ENCODE measurements around the gene LACRT. TPM values are rescaled to one million over a fixed set of nuclear protein-coding genes. Genes with fewer than 3 reads are reported as not detected.

LACRT gene
- total and polyA plus RNA-seq, 2 donors (not counting 3 experiments of a cell fraction or from before 2014, with no cell fraction given) = not detected

GRCh38 chr12:54662026-54662425 lies 27.3 kb upstream of the LACRT start:
- Histone ChIP-seq H3K27ac (ENCODE audit: insufficient read depth, low read depth, low read length) (no peak overlapping the region), H4K20me1 (replicated peaks; ENCODE audit: control insufficient read depth, extremely low read depth, insufficient read depth, low read length) (no peaks in the 10 kb centered on the region), H3K4me1 (ENCODE audit: control insufficient read depth, extremely low read depth, insufficient read depth, low read length) (no peaks in the 10 kb centered on the region), H3K9me1 (replicated peaks; ENCODE audit: control insufficient read depth, extremely low read depth, insufficient read depth, low read length) (no peaks in the 10 kb centered on the region), H3K36me3 (ENCODE audit: control insufficient read depth in 2 of 2, extremely low read depth in 1 of 2, insufficient read depth in 2 of 2, low read length in 2 of 2) (no peaks in the 10 kb centered on the region), H3K79me2 (ENCODE audit: control insufficient read depth, insufficient read depth, low read length) (no peaks in the 10 kb centered on the region), H3K27me3 (ENCODE audit: control insufficient read depth in 2 of 2, insufficient read depth in 2 of 2, low read length in 2 of 2) (no peaks in the 10 kb centered on the region), H2AFZ (ENCODE audit: low read depth, low read length) (no peak overlapping the region), H3K4me2 (ENCODE audit: insufficient read depth, low read length) (no peak overlapping the region), H3K9ac (replicated peaks; ENCODE audit: extremely low read depth, insufficient read depth, low read length) (no peak overlapping the region), H3K9me3 (replicated peaks; ENCODE audit: control insufficient read depth, insufficient read depth, low read length) (no peaks in the 10 kb centered on the region), H3K4me3 (replicated peaks in 1 of 3; ENCODE audit: insufficient read depth in 1 of 3, low read depth in 1 of 3, low read length in 3 of 3) (no peak overlapping the region)
- TF ChIP-seq JUN (IDR thresholded peaks at IDR 0.05; ENCODE audit: borderline replicate concordance, insufficient read depth, insufficient read length, low read depth) (no peak), GATA2 (IDR thresholded peaks at IDR 0.05; ENCODE audit: insufficient read depth, insufficient read length, low read depth, low read length) (no peak)
- ChIA-PET POLR2A (no interaction called here), CTCF (no interaction called here)
- dilution Hi-C loops (cut with MboI; ENCODE audit: extremely low pct_ligation_motif_present, low sequenced_read_pairs) = no loop called here
- FAIRE-seq (no peak), DNase-seq (ENCODE audit: low read depth, low spot score) (no peak)
- BruUV-seq (replicated peaks) = no TSS peak
- intact Hi-C loops (cut with micrococcal nuclease) = no loop called here

GRCh38 chr12:54661048-54661447 lies 26.4 kb upstream of the LACRT start:
- Histone ChIP-seq H3K9ac (replicated peaks; ENCODE audit: extremely low read depth, insufficient read depth, low read length) (no peak overlapping the region), H4K20me1 (replicated peaks; ENCODE audit: control insufficient read depth, extremely low read depth, insufficient read depth, low read length) (no peaks in the 10 kb centered on the region), H3K27me3 (ENCODE audit: control insufficient read depth in 2 of 2, insufficient read depth in 2 of 2, low read length in 2 of 2) (no peaks in the 10 kb centered on the region), H3K9me1 (replicated peaks; ENCODE audit: control insufficient read depth, extremely low read depth, insufficient read depth, low read length) (no peaks in the 10 kb centered on the region), H3K9me3 (replicated peaks; ENCODE audit: control insufficient read depth, insufficient read depth, low read length) (no peaks in the 10 kb centered on the region), H3K79me2 (ENCODE audit: control insufficient read depth, insufficient read depth, low read length) (no peaks in the 10 kb centered on the region), H3K36me3 (ENCODE audit: control insufficient read depth in 2 of 2, extremely low read depth in 1 of 2, insufficient read depth in 2 of 2, low read length in 2 of 2) (no peaks in the 10 kb centered on the region), H2AFZ (ENCODE audit: low read depth, low read length) (no peak overlapping the region), H3K4me2 (ENCODE audit: insufficient read depth, low read length) (no peak overlapping the region), H3K4me3 (replicated peaks in 1 of 3; ENCODE audit: insufficient read depth in 1 of 3, low read depth in 1 of 3, low read length in 3 of 3) (no peak overlapping the region), H3K4me1 (ENCODE audit: control insufficient read depth, extremely low read depth, insufficient read depth, low read length) (no peaks in the 10 kb centered on the region), H3K27ac (ENCODE audit: insufficient read depth, low read depth, low read length) (no peak overlapping the region)
- TF ChIP-seq MYC (IDR thresholded peaks at IDR 0.05; ENCODE audit: low read depth, low read length) (no peak), MAX (IDR thresholded peaks at IDR 0.05; ENCODE audit: insufficient read depth, insufficient read length) (no peak), FOS (IDR thresholded peaks at IDR 0.05; ENCODE audit: borderline replicate concordance, insufficient read depth, low read length) (no peak), POLR2A (IDR thresholded peaks at IDR 0.05; ENCODE audit: low read depth, low read length) (no peak), POLR2AphosphoS5 (IDR thresholded peaks at IDR 0.05; ENCODE audit: insufficient read depth, low read depth, low read length) (no peak)
- dilution Hi-C loops (cut with MboI; ENCODE audit: extremely low pct_ligation_motif_present, low sequenced_read_pairs) (no loop called here), intact Hi-C loops (cut with micrococcal nuclease) (no loop called here)
- ChIA-PET POLR2A (no interaction called here), CTCF (no interaction called here)
- FAIRE-seq (no peak), DNase-seq (ENCODE audit: low read depth, low spot score) (no peak)
- no TSS peak for BruUV-seq (replicated peaks)

Data from endothelial cell of umbilical vein (primary cell).